ENCODE data around the gene ZMYND11. TPM values are rescaled to one million over a fixed set of nuclear protein-coding genes. Genes with fewer than 3 reads are reported as not detected.

ZMYND11 gene
- total and polyA plus RNA-seq, 2 of the 8 experiments (the other 6 are each of a cell fraction or from before 2014, with no cell fraction given): 7.5 to 26.6 TPM

DNA sequence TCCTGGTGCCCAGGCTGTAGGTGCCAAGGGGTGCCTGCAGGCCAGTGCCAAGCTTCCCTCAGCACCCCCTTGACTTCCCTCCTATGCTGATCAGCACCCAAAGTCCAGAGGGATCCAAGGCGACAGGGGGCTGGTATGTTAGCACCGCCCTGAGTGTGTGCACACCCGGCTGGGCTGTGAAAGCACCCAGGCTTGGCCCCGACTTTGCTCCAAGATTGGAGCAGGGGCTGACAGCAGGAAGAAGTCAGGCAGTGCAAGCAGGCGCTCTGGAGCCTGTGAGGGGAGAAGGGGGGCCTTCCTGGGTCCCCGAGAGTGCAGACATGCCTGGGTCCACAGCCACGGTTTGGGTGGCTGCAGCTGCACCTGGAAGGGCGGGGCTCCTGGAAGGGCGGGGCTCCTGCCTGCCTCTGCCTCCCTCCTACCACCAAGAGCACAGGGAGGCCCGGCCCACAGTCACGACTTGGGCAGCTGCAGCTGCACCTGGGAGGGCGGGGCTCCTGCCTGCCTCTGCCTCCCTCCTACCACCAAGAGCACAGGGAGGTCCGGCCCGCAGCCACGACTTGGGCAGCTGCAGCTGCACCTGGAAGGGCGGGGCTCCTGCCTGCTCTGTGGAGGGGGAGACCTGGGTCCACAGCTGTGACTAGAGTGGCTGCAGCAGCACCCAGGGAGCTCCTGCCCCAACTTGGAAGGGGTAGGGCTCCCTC is 30.2 kb upstream of the ZMYND11 start:
- no peak overlapping the region for H2AK5ac ChIP-seq (ENCODE audit: low read depth, low read length)
- H3K4me2 ChIP-seq (ENCODE audit: insufficient read depth in 1 of 2, low read depth in 2 of 2, low read length in 2 of 2): no peak overlapping the region
- H4K5ac ChIP-seq (ENCODE audit: insufficient read length, low read depth, low read length): no peak overlapping the region
- no peak overlapping the region for H2BK15ac ChIP-seq (ENCODE audit: low read length)
- CTCF ChIA-PET (ENCODE audit: partially characterized antibody): interaction anchor here (1.4 kb wide), 1 partner anchor 76 kb away, joined by 4 read pairs; no protein-coding TSS in a partner anchor
- no peak overlapping the region for H3K27ac ChIP-seq (ENCODE audit: low read depth, low read length)
- H3K9ac ChIP-seq (replicated peaks in 1 of 4; ENCODE audit: extremely low read depth in 1 of 4, low read depth in 3 of 4, low read length in 3 of 4): no peak overlapping the region
- H3K56ac ChIP-seq (replicated peaks; ENCODE audit: insufficient read length, low read depth, low read length): no peak overlapping the region
- TF ChIP-seq EGR1 (IDR thresholded peaks at IDR 0.05; ENCODE audit: borderline replicate concordance, low read depth, low read length) (no peak), EZH2 (IDR thresholded peaks at IDR 0.05; ENCODE audit: low read depth, low read length, severe bottlenecking) (no peak), KDM4A (IDR thresholded peaks at IDR 0.05; ENCODE audit: low read depth, low read length, severe bottlenecking) (no peak), JUN (IDR thresholded peaks at IDR 0.05; ENCODE audit: low read depth, low read length) (no peak), CHD1 (IDR thresholded peaks at IDR 0.05; ENCODE audit: low read depth, low read length) (no peak), SP1 (IDR thresholded peaks at IDR 0.05; ENCODE audit: low read depth, low read length) (no peak), TAF1 (IDR thresholded peaks at IDR 0.05; ENCODE audit: low read depth, low read length) (no peak), YY1 (IDR thresholded peaks at IDR 0.05; ENCODE audit: low read depth, low read length) (no peak), POU5F1 (IDR thresholded peaks at IDR 0.05; ENCODE audit: low read depth, low read length) (no peak), FOSL1 (IDR thresholded peaks at IDR 0.05; ENCODE audit: insufficient read depth, low read depth, low read length) (no peak), GABPA (IDR thresholded peaks at IDR 0.05; ENCODE audit: borderline replicate concordance, insufficient read depth, low read length) (no peak)
- TF ChIP-seq, protein P1, sequence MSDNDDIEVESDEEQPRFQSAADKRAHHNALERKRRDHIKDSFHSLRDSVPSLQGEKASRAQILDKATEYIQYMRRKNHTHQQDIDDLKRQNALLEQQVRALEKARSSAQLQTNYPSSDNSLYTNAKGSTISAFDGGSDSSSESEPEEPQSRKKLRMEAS (IDR thresholded peaks at IDR 0.05): no peak
- H3K36me3 ChIP-seq (ENCODE audit: control insufficient read depth in 2 of 4, insufficient read depth in 4 of 4, low read length in 3 of 4): no peaks in the 10 kb centered on the region
- no peak overlapping the region for H2BK120ac ChIP-seq (replicated peaks; ENCODE audit: low read depth, low read length)
- no peak for FAIRE-seq
- DNase-seq (ENCODE audit: low read depth in 1 of 2, low spot score in 2 of 2): no peak
- H3K79me2 ChIP-seq (ENCODE audit: control insufficient read depth in 1 of 2, insufficient read depth in 2 of 2, low read length in 2 of 2): no peaks in the 10 kb centered on the region
- POLR2A ChIA-PET (ENCODE audit: partially characterized antibody): no interaction called here
- no peaks in the 10 kb centered on the region for H4K20me1 ChIP-seq (replicated peaks in 1 of 2; ENCODE audit: control insufficient read depth in 1 of 2, insufficient read depth in 2 of 2, low read length in 2 of 2)
- H3K79me1 ChIP-seq (ENCODE audit: low read depth, low read length): no peaks in the 10 kb centered on the region
- no peak overlapping the region for H4K91ac ChIP-seq (replicated peaks; ENCODE audit: insufficient read length, low read length)
- H4K8ac ChIP-seq (ENCODE audit: extremely low read depth, insufficient read depth, low read length): no peak overlapping the region
- H3K23me2 ChIP-seq (ENCODE audit: low read depth, low read length): no peaks in the 10 kb centered on the region
- H3K27me3 ChIP-seq (replicated peaks in 1 of 4; ENCODE audit: control insufficient read depth in 3 of 4, extremely low read depth in 1 of 4, insufficient read depth in 3 of 4, low read length in 3 of 4): no peaks in the 10 kb centered on the region
- H2AFZ ChIP-seq (ENCODE audit: low read length): no peak overlapping the region
- no peak overlapping the region for H3K4ac ChIP-seq (replicated peaks; ENCODE audit: insufficient read length, low read depth, low read length)
- H3K18ac ChIP-seq (ENCODE audit: extremely low read depth, low read length): no peak overlapping the region
- H3K4me3 ChIP-seq (ENCODE audit: extremely low read depth in 1 of 4, insufficient read depth in 2 of 4, low read depth in 3 of 4, low read length in 4 of 4): no peak overlapping the region
- H2BK12ac ChIP-seq (ENCODE audit: low read depth, low read length): no peak overlapping the region
- no peaks in the 10 kb centered on the region for H3K4me1 ChIP-seq (replicated peaks in 1 of 4; ENCODE audit: control insufficient read depth in 3 of 4, insufficient read depth in 4 of 4, low read length in 3 of 4)
- H3K23ac ChIP-seq (ENCODE audit: insufficient read length): no peak overlapping the region
- no peak overlapping the region for H2BK5ac ChIP-seq (ENCODE audit: low read depth, low read length)
- H2BK20ac ChIP-seq (ENCODE audit: low read length): no peak overlapping the region
- peaks cover 0 to 13% of the 10 kb centered on the region in 2 experiments; a peak in 2 of 4 replicates for H3K9me3 ChIP-seq (ENCODE audit: insufficient read depth in 2 of 2, low read depth in 1 of 2, low read length in 1 of 2)
- WGBS, 2 experiments (ENCODE audit: extremely low coverage in 1 of 2, insufficient coverage in 1 of 2, insufficient read length in 1 of 2, insufficient replicate concordance in 2 of 2, low coverage in 1 of 2, low lambda C conversion rate in 2 of 2, missing lambda C conversion rate in 1 of 2): 91% methylated on average over 12 of the region's 16 CpGs; no CpG with 5 or more reads in 1 of the 2 experiments
- no peak overlapping the region for H3K14ac ChIP-seq (ENCODE audit: insufficient read length)
